Nephron (organoid): ENCODE results near the gene RPL5.

Experiments used
- H3K27ac Mint-ChIP-seq, 3 experiments: 2 replicates each; pipeline ENCODE4 v1.8.0; 2020; ENCODE audit warnings: mixed read lengths in 3 of 3, mild to moderate bottlenecking in 2 of 3, moderate library complexity in 1 of 3
- H3K27me3 Mint-ChIP-seq: 2 replicates; pipeline ENCODE4 v1.8.0; 2021; ENCODE audit warnings: low read depth, mild to moderate bottlenecking, moderate library complexity, mixed read lengths
- H3K36me3 Mint-ChIP-seq: 2 replicates; pipeline ENCODE4 v1.8.0; 2020; ENCODE audit warnings: low read depth, mixed read lengths
- H3K4me1 Mint-ChIP-seq: 2 replicates; pipeline ENCODE4 v1.8.0; 2020; ENCODE audit warnings: mixed read lengths
- H3K4me3 Mint-ChIP-seq, 3 experiments: 2 replicates each; pipeline ENCODE4 v1.8.0; 2020; ENCODE audit warnings: mild to moderate bottlenecking in 3 of 3, mixed read lengths in 3 of 3, moderate library complexity in 2 of 3
- H3K9me3 Mint-ChIP-seq: 2 replicates; pipeline ENCODE4 v1.8.0; 2020; ENCODE audit warnings: mixed read lengths
- TF ChIP-seq, protein P1 (sequence below), 3 experiments: fragments of 200-600 bp; sonication (generic); IDR thresholded peaks; one replicate each; pipeline ENCODE4 v1.5.0; 2021; ENCODE audit warnings: antibody characterized with exemption in 3 of 3; ENCODE audit not compliant: unreplicated experiment in 3 of 3

The RPL5 gene

DNA sequence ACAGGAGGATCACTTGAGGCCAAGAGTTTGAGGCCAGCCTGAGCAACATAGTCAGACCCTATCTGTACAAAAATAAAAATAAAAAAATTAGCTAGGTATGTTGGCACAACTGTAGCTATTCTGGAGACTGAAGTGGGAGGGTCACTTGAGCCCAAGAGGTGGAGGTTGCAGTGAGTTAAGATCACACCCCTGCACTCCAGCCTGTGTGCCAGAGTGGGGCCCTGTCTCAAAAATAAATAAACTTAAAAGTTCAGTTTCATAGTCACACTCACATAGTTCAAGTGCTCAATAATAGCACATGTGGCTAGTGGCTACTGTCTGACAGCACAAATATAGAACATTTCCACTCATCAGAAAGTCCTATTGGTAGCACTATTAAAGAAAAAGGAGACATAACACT, 41.8 kb upstream of the RPL5 start:
- no peak overlapping the region for H3K4me3 Mint-ChIP-seq
- no peaks in the 10 kb centered on the region for H3K36me3 Mint-ChIP-seq
- peaks cover 10% of the 10 kb centered on the region for H3K27me3 Mint-ChIP-seq
- no peak overlapping the region for H3K27ac Mint-ChIP-seq
- H3K4me1 Mint-ChIP-seq: peaks cover 9% of the 10 kb centered on the region
- H3K9me3 Mint-ChIP-seq: no peaks in the 10 kb centered on the region
- TF ChIP-seq, protein P1, sequence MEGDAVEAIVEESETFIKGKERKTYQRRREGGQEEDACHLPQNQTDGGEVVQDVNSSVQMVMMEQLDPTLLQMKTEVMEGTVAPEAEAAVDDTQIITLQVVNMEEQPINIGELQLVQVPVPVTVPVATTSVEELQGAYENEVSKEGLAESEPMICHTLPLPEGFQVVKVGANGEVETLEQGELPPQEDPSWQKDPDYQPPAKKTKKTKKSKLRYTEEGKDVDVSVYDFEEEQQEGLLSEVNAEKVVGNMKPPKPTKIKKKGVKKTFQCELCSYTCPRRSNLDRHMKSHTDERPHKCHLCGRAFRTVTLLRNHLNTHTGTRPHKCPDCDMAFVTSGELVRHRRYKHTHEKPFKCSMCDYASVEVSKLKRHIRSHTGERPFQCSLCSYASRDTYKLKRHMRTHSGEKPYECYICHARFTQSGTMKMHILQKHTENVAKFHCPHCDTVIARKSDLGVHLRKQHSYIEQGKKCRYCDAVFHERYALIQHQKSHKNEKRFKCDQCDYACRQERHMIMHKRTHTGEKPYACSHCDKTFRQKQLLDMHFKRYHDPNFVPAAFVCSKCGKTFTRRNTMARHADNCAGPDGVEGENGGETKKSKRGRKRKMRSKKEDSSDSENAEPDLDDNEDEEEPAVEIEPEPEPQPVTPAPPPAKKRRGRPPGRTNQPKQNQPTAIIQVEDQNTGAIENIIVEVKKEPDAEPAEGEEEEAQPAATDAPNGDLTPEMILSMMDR (IDR thresholded peaks at IDR 0.05; ENCODE audit: unreplicated experiment in 3 of 3): no peak

DNA sequence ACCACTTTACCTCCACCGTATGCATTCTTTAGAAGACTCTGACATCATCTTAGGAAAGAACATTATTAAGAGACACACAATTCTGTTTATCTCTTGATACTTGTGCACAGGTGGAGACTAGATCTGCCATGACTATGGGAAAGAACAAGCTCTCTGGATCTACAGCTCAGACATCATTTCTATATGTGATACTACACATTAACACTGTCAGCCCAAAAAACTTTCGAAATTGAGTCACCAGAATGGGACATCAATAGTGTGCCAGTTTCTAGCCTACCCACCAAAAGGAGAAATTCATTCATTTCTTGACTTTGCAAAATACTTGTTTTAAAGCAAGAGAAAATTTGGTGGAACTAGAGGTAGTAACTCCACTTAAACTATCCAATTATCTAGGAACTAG, 41.0 kb upstream of the RPL5 start:
- TF ChIP-seq, protein P1 (IDR thresholded peaks at IDR 0.05; ENCODE audit: unreplicated experiment in 3 of 3): no peak
- Mint-ChIP-seq H3K9me3 (no peaks in the 10 kb centered on the region), H3K4me3 (no peak overlapping the region), H3K27ac (no peak overlapping the region), H3K36me3 (no peaks in the 10 kb centered on the region), H3K4me1 (peaks cover 6% of the 10 kb centered on the region), H3K27me3 (peaks cover 6% of the 10 kb centered on the region)

DNA sequence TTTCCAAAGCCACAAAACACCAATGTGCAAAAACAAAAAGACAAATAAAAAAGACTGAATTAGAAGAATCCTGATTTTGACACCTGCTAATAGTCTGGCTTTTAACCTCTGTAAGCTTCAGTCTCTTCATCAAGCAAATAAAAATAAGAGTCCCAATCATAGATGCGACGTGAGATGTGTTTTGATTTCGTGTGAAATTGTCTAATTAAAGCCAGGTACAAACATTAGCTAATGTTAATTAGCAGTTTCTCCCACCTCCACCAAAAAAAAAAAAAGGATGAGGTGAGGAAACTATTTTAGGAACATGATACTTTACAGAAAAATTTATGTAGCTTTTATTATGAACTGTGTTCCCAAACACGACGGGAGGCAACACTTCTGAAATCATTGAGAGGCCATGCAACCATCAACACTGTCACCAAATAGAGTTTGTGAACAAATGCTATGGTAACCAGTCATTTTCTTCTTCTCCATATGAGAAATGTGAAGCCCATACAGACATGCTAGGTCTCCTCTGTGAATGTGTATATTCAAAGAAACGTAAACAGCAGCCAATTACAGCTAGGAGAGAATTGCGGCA, 40.3 kb upstream of the RPL5 start:
- Mint-ChIP-seq H3K27me3 (peaks cover 3% of the 10 kb centered on the region), H3K4me1 (peaks cover 6% of the 10 kb centered on the region), H3K36me3 (no peaks in the 10 kb centered on the region), H3K27ac (no peak overlapping the region), H3K9me3 (no peaks in the 10 kb centered on the region), H3K4me3 (no peak overlapping the region)
- TF ChIP-seq, protein P1 (IDR thresholded peaks at IDR 0.05; ENCODE audit: unreplicated experiment in 3 of 3): no peak

DNA sequence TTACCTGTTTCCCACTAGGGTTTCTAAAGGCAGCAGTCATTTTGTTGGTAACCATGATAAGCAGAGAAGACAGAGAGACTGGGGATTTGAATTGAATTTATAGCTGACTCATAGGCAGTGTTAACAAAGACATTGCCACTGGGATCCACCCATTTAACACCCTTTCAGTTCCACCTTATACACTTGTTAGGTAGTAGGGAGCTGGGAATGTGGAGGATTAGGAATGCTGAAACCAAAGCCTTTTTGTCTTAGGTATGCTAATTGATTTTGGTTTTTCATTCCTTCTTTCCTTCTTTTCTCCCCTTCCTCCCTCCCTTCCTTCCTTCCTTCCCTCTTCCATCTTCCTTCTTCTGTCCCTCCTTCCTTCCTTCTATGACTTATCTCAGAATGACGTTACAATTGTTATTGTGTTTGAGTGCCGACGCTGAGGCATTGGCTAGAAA, 39.5 kb upstream of the RPL5 start:
- Mint-ChIP-seq H3K4me3 (no peak overlapping the region), H3K27me3 (no peaks in the 10 kb centered on the region), H3K36me3 (no peaks in the 10 kb centered on the region), H3K4me1 (peaks cover 6% of the 10 kb centered on the region), H3K9me3 (no peaks in the 10 kb centered on the region), H3K27ac (no peak overlapping the region)
- TF ChIP-seq, protein P1 (IDR thresholded peaks at IDR 0.05; ENCODE audit: unreplicated experiment in 3 of 3): no peak

DNA sequence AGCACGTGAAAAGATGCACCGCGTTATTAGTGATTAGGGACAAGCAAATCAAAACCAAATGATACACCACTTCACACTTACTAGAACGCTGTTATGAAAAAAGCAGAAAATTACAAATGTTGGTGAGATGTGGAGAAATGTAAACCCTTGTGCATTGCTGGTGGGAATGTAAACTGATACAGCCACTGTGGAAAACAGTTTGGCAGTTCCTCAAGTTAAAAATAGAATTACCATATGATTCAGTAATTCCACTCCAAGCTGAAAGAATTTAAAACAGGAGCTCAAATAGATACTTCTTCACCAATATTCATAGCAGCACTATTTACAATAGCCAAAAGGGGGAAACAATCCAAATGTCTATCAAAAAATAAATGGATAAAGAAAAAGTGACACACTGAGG, 36.7 kb upstream of the RPL5 start:
- H3K9me3 Mint-ChIP-seq: no peaks in the 10 kb centered on the region
- TF ChIP-seq, protein P1 (IDR thresholded peaks at IDR 0.05; ENCODE audit: unreplicated experiment in 3 of 3): no peak
- no peaks in the 10 kb centered on the region for H3K36me3 Mint-ChIP-seq
- no peaks in the 10 kb centered on the region for H3K27me3 Mint-ChIP-seq
- peaks cover 6% of the 10 kb centered on the region for H3K4me1 Mint-ChIP-seq
- H3K27ac Mint-ChIP-seq: no peak overlapping the region
- no peak overlapping the region for H3K4me3 Mint-ChIP-seq

DNA sequence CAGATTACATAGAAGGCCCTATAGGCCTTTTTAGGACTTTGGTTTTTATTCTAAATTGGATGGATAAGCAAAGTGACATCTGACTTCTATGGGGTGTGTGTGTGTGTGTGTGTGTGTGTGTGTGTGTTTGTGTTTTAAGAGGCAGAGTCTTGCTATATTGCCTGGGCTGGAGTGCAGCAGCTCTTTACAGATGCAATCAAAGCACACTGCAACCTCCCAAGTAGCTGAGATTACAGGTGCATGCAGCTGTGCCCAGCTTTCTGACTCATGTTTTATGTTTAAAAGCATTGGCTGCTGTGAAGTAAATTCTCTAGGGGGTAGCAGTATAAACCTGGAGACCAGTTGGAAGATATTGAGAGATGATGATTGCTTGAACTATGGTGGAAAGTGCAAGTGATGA, 34.5 kb upstream of the RPL5 start:
- TF ChIP-seq, protein P1 (IDR thresholded peaks at IDR 0.05; ENCODE audit: unreplicated experiment in 3 of 3): no peak
- Mint-ChIP-seq H3K4me3 (no peak overlapping the region), H3K4me1 (peaks cover 6% of the 10 kb centered on the region), H3K27ac (no peak overlapping the region), H3K27me3 (no peaks in the 10 kb centered on the region), H3K36me3 (no peaks in the 10 kb centered on the region), H3K9me3 (no peaks in the 10 kb centered on the region)
